IPS DF 6.9 (cell line): ENCODE data around the gene TMEM221.

Experiments
- DNase-seq: peaks from one replicate; pipeline ENCODE4 v3.0.0-alpha.2; 2013; ENCODE audit warnings: low read depth, low spot score
- H3K27ac ChIP-seq: one replicate; pipeline ENCODE4 v1.5.1; 2013; ENCODE audit warnings: low read length, control low read depth
- H3K27me3 ChIP-seq: 2 replicates; pipeline ENCODE4 v1.6.1; 2013; ENCODE audit warnings: mild to moderate bottlenecking, low read length; ENCODE audit not compliant: control insufficient read depth, insufficient read depth
- H3K36me3 ChIP-seq: 2 replicates; pipeline ENCODE4 v1.6.1; 2013; ENCODE audit warnings: low read length; ENCODE audit not compliant: control insufficient read depth, insufficient read depth
- H3K4me1 ChIP-seq: 2 replicates; pipeline ENCODE4 v1.6.1; 2013; ENCODE audit warnings: low read length; ENCODE audit not compliant: control insufficient read depth, insufficient read depth
- H3K4me3 ChIP-seq: 2 replicates; pipeline ENCODE4 v1.5.1; 2013; ENCODE audit warnings: mild to moderate bottlenecking, low read length
- H3K9me3 ChIP-seq: 2 replicates; pipeline ENCODE4 v1.6.1; 2013; ENCODE audit warnings: low read length, inconsistent platforms; ENCODE audit not compliant: control insufficient read depth, insufficient read depth
- whole genome bisulfite sequencing: extraction: QIAGEN DNeasy Blood & Tissue Kit; methylation state at CpG from one replicate; pipeline ENCODE4 v1.1.7; 2013; ENCODE audit warnings: mixed read lengths, missing lambda C conversion rate; ENCODE audit not compliant: insufficient read length, insufficient coverage; 5-methylcytosine and 5-hydroxymethylcytosine counted together

TMEM221 gene

GRCh38 chr19:17405250-17406045 is 43.0 kb downstream of the TMEM221 start, which contains the start of gene BST2:
Gene BST2 (minus strand): TSS chr19:17405630. CDS start chr19:17405575, 55 bp downstream.
- WGBS, result no CpG with 5 or more reads among the region's 18 CpGs
- Histone ChIP-seq H3K4me3 (peak within 1 kb of the TSS; percentile 50; the same call in 1 of the 2 replicates), H3K27me3 (no peaks in the 10 kb centered on the region), H3K9me3 (no peaks in the 10 kb centered on the region), H3K27ac (no peak within 1 kb of the TSS), H3K36me3 (no peaks in the 10 kb centered on the region), H3K4me1 (peaks cover 4% of the 10 kb centered on the region; the same call in 1 of the 2 replicates)
- no peak for DNase-seq

- H3K27me3 ChIP-seq, result no peaks in the 10 kb centered on the region
- H3K4me1 ChIP-seq, result peaks cover 4% of the 10 kb centered on the region; the same call in 1 of the 2 replicates
- H3K4me3 ChIP-seq, result peak overlapping the region; percentile 50; the same call in 1 of the 2 replicates
- H3K9me3 ChIP-seq, result no peaks in the 10 kb centered on the region
- H3K36me3 ChIP-seq, result no peaks in the 10 kb centered on the region
- no peak for DNase-seq
- no peak overlapping the region for H3K27ac ChIP-seq
- WGBS, result no CpG with 5 or more reads among the region's 7 CpGs
Observed at GRCh38 chr19:17404621-17405249, 43.7 kb downstream of the TMEM221 start.

- no peaks in the 10 kb centered on the region for H3K27me3 ChIP-seq
- no peak for DNase-seq
- H3K27ac ChIP-seq, result no peak overlapping the region
- peaks cover 4% of the 10 kb centered on the region; the same call in 1 of the 2 replicates for H3K4me1 ChIP-seq
- no CpG with 5 or more reads among the region's 6 CpGs for WGBS
- peak overlapping the region; percentile 50; the same call in 1 of the 2 replicates for H3K4me3 ChIP-seq
- H3K9me3 ChIP-seq, result no peaks in the 10 kb centered on the region
- H3K36me3 ChIP-seq, result no peaks in the 10 kb centered on the region
Observed at GRCh38 chr19:17404015-17404414, 44.5 kb downstream of the TMEM221 start.

- Histone ChIP-seq H3K36me3 (no peaks in the 10 kb centered on the region), H3K27me3 (no peaks in the 10 kb centered on the region), H3K27ac (no peak overlapping the region), H3K4me3 (peak overlapping the region; percentile 50; the same call in 1 of the 2 replicates), H3K9me3 (no peaks in the 10 kb centered on the region), H3K4me1 (peaks cover 4% of the 10 kb centered on the region; the same call in 1 of the 2 replicates)
- no CpG with 5 or more reads among the region's 36 CpGs for WGBS
- DNase-seq, result no peak
Observed at GRCh38 chr19:17402982-17403855, 45.2 kb downstream of the TMEM221 start.

- no peaks in the 10 kb centered on the region for H3K9me3 ChIP-seq
- no peaks in the 10 kb centered on the region for H3K36me3 ChIP-seq
- WGBS, result no CpG with 5 or more reads among the region's 6 CpGs
- no peaks in the 10 kb centered on the region for H3K27me3 ChIP-seq
- peaks cover 4% of the 10 kb centered on the region; the same call in 1 of the 2 replicates for H3K4me1 ChIP-seq
- H3K4me3 ChIP-seq, result no peak overlapping the region
- no peak overlapping the region for H3K27ac ChIP-seq
- DNase-seq, result no peak
Observed at GRCh38 chr19:17401628-17402027, 46.8 kb downstream of the TMEM221 start.

- H3K27me3 ChIP-seq, result no peaks in the 10 kb centered on the region
- WGBS, result no CpG with 5 or more reads among the region's 8 CpGs
- H3K4me3 ChIP-seq, result no peak overlapping the region
- H3K4me1 ChIP-seq, result no peaks in the 10 kb centered on the region
- H3K36me3 ChIP-seq, result no peaks in the 10 kb centered on the region
- no peak for DNase-seq
- no peak overlapping the region for H3K27ac ChIP-seq
- no peaks in the 10 kb centered on the region for H3K9me3 ChIP-seq
Observed at GRCh38 chr19:17398902-17399527, 49.5 kb downstream of the TMEM221 start.

- H3K27ac ChIP-seq, result no peak overlapping the region
- DNase-seq, result no peak
- no peaks in the 10 kb centered on the region; the same call in 1 of the 2 replicates for H3K4me1 ChIP-seq
- no peaks in the 10 kb centered on the region for H3K9me3 ChIP-seq
- H3K4me3 ChIP-seq, result no peak overlapping the region
- no peaks in the 10 kb centered on the region for H3K36me3 ChIP-seq
- no CpG with 5 or more reads among the region's 19 CpGs for WGBS
- H3K27me3 ChIP-seq, result no peaks in the 10 kb centered on the region
Observed at GRCh38 chr19:17394891-17395415, 53.5 kb downstream of the TMEM221 start.

- no peak within 1 kb of the TSS for H3K4me3 ChIP-seq
Observed at GRCh38 chr19:17393914-17394313, 54.6 kb downstream of the TMEM221 start, which contains the start of gene CCDC194. Gene CCDC194 (minus strand): TSS chr19:17394196. CDS start chr19:17394158, 38 bp downstream.

GRCh38 chr19:17393002-17393401 is 55.5 kb downstream of the TMEM221 start:
- Histone ChIP-seq H3K36me3 (no peaks in the 10 kb centered on the region), H3K4me1 (no peaks in the 10 kb centered on the region; the same call in 1 of the 2 replicates), H3K27ac (no peak overlapping the region), H3K9me3 (no peaks in the 10 kb centered on the region), H3K27me3 (no peaks in the 10 kb centered on the region), H3K4me3 (no peak overlapping the region)
- DNase-seq, result no peak
- no CpG with 5 or more reads among the region's 2 CpGs for WGBS

More at GRCh38 chr19:17393914-17394313, 54.6 kb downstream of the TMEM221 start, which contains the start of gene CCDC194:
- no CpG with 5 or more reads among the region's 41 CpGs for WGBS
- H3K36me3 ChIP-seq, result no peaks in the 10 kb centered on the region
- no peak for DNase-seq
- H3K27me3 ChIP-seq, result no peaks in the 10 kb centered on the region
- no peak within 1 kb of the TSS for H3K27ac ChIP-seq
- no peaks in the 10 kb centered on the region for H3K9me3 ChIP-seq
- H3K4me1 ChIP-seq, result no peaks in the 10 kb centered on the region; the same call in 1 of the 2 replicates
